ENCODE measurements around the gene ERCC2.

ERCC2 gene

GRCh38 chr19:45401815-45402214 is 31.4 kb upstream of the ERCC2 start:
- no peak for DNase-seq (ENCODE audit: low read depth in 2 of 2)

DNA sequence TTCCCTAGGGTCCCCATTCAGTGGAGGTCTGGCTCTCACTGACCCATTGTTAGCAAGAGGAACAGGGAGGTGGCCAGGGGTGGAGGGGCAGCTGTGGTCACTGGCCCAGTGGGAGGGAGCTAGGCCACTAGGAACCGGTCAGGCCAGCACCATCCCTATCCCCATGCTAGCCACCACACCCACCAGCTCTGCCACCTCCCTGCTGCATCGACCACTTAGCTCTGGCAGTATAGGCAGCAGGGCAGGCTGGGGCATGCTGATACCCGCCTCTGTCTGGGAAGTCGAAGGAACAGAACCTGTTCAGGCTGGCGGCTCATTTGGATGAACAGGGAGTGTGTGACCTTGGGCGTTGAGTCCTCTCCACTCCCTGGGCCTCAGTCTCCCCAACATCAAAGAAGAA is 29.8 kb upstream of the ERCC2 start:
- DNase-seq (ENCODE audit: low read depth in 2 of 2): no peak

- no peak for DNase-seq (ENCODE audit: low read depth in 2 of 2)
These were observed 25.6 kb upstream of the ERCC2 start for GRCh38 chr19:45395821-45396617.

DNA sequence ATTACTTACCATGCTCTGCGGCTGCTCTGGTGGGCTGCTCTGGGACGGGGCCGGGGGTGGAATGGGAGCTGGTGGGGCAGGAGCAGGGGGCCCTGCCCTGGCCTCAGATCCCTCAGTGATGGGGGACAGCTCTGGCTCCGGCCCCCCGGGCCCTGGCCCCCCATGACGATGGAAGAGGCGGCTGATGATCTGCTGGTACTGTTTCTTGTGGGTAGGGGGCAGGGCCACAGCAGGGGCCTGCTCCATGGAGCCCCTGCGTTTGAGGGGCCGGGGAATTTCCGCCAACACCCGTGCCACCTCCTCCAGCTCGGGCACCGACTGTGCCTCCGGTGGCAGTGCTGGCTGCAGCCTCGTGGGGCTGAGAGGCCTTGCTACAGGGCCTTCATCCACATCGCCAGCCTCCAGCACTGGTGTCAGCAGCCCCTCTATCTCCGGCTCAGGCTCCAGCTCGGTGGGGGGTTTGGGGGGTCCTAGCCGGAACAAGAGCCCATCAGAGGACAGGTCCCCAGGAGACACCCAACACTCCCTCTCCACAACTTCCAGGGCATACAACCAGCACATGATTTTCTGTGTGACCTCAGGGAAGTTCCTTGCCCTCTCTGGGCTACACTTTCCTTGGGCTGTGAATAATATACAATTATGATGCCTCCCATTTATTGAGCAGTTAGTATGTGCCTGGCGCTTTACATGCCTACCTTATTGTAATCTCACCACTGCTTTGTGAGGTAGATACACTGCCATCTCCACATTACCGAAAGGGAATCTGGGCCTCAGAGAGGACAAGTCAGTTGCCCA is 21.7 kb upstream of the ERCC2 start:
- no peak for DNase-seq (ENCODE audit: low read depth in 2 of 2)

DNA sequence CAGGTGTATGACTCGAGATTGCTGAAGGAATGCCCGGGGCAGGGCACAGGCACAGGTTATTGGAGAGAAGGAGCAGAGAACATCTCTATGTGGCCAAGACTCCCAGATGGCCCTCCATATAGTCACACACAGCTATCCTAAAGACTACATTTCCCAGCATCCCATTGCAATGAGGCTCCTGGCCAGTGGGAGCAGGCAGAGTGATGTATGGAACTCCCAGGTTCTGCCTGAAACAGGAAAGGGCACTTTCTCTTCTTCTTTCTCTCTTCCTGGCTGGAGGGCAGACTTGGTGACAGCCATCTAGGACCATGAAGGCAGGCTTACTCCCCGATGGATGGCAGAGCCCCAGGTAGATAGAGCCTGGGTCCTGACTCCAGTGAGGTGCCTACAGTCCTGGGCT is 21.0 kb upstream of the ERCC2 start:
- DNase-seq (ENCODE audit: low read depth in 2 of 2): no peak

GRCh38 chr19:45385392-45386221 is 15.2 kb upstream of the ERCC2 start:
- no peak for DNase-seq (ENCODE audit: low read depth in 2 of 2)

DNA sequence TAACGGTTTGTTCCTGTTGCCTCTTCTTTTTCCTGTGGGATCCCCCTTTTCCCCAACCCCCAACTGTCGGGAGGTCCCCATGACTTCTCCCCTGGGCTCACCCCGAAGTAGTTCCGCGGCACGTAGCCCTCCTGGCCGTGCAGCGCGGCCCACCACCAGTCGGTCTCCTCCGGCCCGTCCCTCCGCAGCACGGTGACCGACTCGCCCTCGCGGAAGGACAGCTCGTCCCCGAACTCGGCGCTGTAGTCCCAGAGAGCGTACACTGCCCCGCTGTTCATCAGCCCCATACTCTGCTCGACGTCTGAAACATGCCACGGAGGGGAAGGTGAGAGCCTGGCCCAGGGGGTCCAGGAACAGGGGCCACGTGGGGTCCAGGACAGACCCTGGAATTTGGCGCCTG is 12.1 kb upstream of the ERCC2 start:
- DNase-seq (ENCODE audit: low read depth in 2 of 2): no peak

GRCh38 chr19:45380107-45380506 is 9.7 kb upstream of the ERCC2 start:
- no peak for DNase-seq (ENCODE audit: low read depth in 2 of 2)

DNA sequence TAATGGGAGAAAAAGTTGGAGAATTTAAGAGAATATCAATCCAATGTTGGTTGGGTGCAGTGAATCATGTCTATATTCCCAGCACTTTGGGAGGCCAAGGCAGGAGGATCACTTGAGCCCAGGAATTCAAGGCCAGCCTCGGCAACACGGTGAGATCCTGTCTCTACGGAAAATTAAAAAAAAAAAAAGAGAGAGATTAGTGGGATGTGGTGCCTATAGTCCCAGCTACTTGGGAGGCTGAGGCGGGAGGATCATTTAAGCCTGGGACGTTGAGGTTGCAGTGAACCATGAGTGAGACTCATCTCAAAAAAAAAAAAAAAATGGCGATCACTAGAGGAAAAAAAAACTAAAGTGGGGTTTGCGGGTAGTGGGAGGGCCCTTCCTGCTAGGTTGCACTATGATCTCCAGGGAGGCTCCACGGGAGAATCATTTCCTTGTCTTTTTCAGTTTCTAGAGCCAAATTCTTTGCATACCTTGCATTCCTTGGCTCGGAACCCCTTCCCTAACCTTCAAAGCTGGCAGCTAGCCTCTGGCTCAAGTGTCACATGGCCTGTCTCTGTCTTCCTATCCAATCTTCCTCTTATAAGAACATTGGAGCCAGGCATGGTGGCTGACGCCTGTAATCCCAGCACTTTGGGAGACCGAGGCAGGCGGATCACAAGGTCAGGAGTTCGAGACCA is 5.8 kb upstream of the ERCC2 start:
- DNase-seq (ENCODE audit: low read depth in 2 of 2): no peak

- DNase-seq (ENCODE audit: low read depth in 2 of 2): no peak
These were observed 1.5 kb downstream of the ERCC2 start for GRCh38 chr19:45368737-45369340.

DNA sequence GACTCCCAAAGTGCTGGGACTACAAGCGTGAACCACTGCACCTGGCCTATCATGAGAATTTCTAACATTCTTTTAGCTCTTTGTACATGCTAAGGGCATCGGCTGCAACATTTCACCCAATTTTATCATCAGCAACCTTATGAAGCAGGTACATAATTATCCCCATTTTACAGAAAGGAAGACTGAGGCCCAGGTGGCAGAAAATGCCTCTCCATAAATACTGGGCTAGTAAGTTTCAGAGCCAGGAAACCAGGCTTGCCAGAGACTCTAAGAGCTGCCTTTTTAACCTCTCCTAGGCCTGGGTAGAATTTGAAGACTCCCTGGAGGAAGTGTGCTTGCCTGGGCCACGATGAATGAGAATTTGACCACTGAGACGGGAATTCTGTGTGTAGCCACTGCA is 2.2 kb downstream of the ERCC2 start:
- DNase-seq (ENCODE audit: low read depth in 2 of 2): no peak

DNA sequence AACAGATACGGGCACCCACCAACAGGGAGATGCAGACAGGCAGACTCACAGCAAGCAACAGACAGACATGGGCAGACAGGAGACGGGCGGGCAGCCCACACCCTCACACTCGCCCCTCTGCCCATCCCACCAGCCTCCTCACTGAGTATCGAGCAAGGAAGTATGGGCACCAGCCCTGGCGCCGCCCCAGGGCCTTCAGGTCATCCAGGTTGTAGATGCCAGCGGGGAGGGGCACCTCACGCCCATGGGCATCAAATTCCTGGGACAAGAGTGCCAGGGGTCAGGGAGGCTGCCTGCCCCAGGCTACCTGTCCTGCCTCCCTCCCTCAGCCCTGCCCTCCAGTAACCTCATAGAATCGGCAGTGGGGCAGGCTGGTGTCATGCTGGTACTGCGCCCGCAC is 5.7 kb downstream of the ERCC2 start:
- DNase-seq (ENCODE audit: low read depth in 2 of 2): no peak

DNA sequence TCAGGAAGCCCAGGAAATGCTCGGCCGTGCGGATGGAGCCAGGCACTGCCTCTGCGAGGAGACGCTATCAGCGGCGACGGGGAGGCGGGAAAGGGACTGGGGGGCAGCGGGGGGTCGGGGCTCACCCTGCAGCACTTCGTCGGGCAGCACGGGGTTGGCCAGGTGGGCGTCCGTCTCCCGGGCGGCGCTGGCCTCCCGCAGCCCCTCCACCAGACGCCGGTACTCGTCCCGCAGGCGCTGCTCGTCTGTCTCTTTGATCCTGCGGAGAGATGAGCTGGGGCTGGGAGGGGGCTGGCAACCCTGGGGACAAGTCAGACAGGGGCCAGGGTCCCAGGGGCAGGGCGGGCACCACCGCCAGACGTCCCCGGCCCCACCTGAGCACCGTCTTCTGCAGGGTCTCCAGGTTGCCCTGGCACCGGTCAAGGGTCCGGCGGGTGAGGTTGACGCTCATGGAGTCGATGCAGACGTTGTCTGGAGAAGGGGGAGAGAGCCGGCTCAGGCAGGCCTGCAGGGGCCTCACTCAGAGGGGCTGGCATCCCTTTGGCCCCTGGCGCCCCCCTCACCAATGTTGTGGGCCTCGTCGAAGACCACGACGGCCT is 6.4 kb downstream of the ERCC2 start:
- DNase-seq (ENCODE audit: low read depth in 2 of 2): no peak

GRCh38 chr19:45362291-45362690 is 8.1 kb downstream of the ERCC2 start:
- DNase-seq (ENCODE audit: low read depth in 2 of 2): no peak

DNA sequence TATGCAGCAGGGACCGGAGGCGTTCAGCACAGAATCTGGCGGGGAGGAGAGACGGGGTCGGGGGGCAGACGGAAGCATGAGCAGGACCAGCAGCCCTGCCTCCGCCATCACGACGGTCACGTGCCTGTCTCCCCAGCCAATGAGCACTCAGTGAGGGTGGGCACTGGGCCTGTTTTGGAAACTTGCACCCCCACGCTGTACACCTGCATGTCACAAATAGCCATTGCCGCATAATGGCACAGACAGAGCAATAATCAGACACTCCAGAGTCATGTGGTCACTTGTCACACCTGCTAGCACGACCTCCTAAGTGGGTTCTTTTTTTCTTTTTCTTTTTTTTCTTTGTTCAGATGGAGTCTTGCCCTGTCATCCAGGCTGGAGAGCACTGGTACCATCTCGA is 8.8 kb downstream of the ERCC2 start:
- DNase-seq (ENCODE audit: low read depth in 2 of 2): no peak

- no peak for DNase-seq (ENCODE audit: low read depth in 2 of 2)
These were observed 12.1 kb downstream of the ERCC2 start for GRCh38 chr19:45358213-45358792.

DNA sequence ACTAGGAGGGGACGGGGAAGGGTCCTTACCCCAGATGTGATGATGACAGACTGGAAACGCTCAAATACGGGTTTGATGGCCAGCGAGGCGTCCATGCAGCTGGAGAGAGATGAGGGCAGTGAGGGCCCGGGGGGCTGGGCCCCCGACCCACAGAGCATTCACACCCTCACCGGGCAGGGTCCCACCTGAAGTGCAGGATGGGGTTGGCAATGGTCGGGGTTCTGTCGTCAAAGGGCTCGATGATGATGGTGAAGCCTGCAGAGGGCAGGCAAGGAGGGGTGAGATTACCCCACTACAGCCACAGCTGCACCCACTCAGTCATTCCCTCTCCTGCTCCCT is 13.0 kb downstream of the ERCC2 start:
- no peak for DNase-seq (ENCODE audit: low read depth in 2 of 2)

- no peak for DNase-seq (ENCODE audit: low read depth in 2 of 2)
These were observed 13.5 kb downstream of the ERCC2 start for GRCh38 chr19:45356760-45357444.

DNA sequence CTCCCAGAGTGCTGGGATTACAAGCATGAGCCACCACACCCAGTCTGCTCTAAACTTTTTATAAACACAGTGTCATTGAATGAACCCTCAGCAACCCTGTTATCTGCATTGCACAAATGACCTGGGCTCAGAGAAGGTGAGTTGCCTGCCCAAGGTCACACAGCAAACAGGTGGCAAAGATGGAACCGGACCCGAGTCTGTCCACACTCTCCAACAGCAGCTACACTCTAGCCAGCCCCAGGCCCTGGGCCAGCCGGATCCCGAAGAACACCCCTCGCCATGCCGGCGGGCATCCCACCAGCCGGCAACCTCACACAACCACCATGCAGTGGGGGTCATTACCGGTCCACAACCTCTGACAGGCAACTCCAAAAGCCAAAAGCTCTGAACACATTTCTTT is 14.5 kb downstream of the ERCC2 start:
- DNase-seq (ENCODE audit: low read depth in 2 of 2): no peak

DNA sequence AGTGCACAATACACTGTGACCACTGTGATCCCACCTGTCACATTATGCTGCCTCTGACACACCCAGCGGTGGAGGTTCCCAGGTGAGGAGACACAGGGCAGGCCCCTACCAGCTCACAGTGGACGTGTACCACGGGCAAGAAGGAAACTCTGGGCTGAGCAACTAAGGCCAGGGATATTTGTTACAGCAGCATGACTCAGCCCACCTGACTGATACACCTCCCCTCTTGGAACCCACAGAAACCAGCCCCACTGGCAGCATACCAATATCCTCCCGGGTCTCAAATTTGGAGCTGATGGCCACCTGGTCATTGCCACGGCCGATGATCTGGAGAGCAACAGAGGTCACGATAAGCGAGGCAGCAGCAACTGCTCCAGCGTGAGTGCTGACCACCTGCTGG is 15.0 kb downstream of the ERCC2 start:
- DNase-seq (ENCODE audit: low read depth in 2 of 2): no peak
